Mesothelial cell of epicardium (in vitro differentiated cells): Measurements from ENCODE around the gene FOXE1. TPM values are rescaled to one million over a fixed set of nuclear protein-coding genes. Genes with fewer than 3 reads are reported as not detected.

Experiments used
- DNase-seq, 2 experiments: peaks; one replicate each; pipeline ENCODE4 v3.0.0; 2021; ENCODE audit warnings: low spot score in 2 of 2; ENCODE audit not compliant: unreplicated experiment in 2 of 2
- H3K27ac Mint-ChIP-seq: 2 replicates; pipeline ENCODE4 v1.8.0; 2021; ENCODE audit warnings: mixed read lengths
- H3K27me3 Mint-ChIP-seq: 2 replicates; pipeline ENCODE4 v1.8.0; 2021; ENCODE audit warnings: low read depth, mixed read lengths
- H3K36me3 Mint-ChIP-seq: 2 replicates; pipeline ENCODE4 v1.8.0; 2021; ENCODE audit warnings: mixed read lengths
- H3K4me1 Mint-ChIP-seq: 2 replicates; pipeline ENCODE4 v1.8.0; 2021; ENCODE audit warnings: mixed read lengths
- H3K4me3 Mint-ChIP-seq: 2 replicates; pipeline ENCODE4 v1.8.0; 2021; ENCODE audit warnings: mild to moderate bottlenecking, moderate library complexity, mixed read lengths
- H3K9me3 Mint-ChIP-seq: 2 replicates; pipeline ENCODE4 v1.8.0; 2021; ENCODE audit warnings: mixed read lengths
- CTCF ChIP-seq: fragments of 200-600 bp; sonication (generic); IDR thresholded peaks from one replicate; pipeline ENCODE4 v1.5.0; 2021; ENCODE audit warnings: antibody characterized with exemption; ENCODE audit not compliant: unreplicated experiment
- total RNA-seq: library from RNA; stranded (reverse); gene quantifications from 3 replicates; pipeline ENCODE4 v1.2.1, GENCODE V29; 2021

FOXE1 gene
- total RNA-seq, 1 donor from 2014 or later, result not detected

- peaks cover 13% of the 10 kb centered on the region for H3K9me3 Mint-ChIP-seq
- H3K36me3 Mint-ChIP-seq, result no peaks in the 10 kb centered on the region
- peaks cover 2% of the 10 kb centered on the region for H3K4me1 Mint-ChIP-seq
- H3K27me3 Mint-ChIP-seq, result peaks cover 58% of the 10 kb centered on the region
- no peak overlapping the region for H3K4me3 Mint-ChIP-seq
- TF ChIP-seq CTCF, result no peak
- no peak for DNase-seq
- H3K27ac Mint-ChIP-seq, result no peak overlapping the region
Observed at GRCh38 chr9:97880336-97880735, 27.3 kb downstream of the FOXE1 start.

DNA sequence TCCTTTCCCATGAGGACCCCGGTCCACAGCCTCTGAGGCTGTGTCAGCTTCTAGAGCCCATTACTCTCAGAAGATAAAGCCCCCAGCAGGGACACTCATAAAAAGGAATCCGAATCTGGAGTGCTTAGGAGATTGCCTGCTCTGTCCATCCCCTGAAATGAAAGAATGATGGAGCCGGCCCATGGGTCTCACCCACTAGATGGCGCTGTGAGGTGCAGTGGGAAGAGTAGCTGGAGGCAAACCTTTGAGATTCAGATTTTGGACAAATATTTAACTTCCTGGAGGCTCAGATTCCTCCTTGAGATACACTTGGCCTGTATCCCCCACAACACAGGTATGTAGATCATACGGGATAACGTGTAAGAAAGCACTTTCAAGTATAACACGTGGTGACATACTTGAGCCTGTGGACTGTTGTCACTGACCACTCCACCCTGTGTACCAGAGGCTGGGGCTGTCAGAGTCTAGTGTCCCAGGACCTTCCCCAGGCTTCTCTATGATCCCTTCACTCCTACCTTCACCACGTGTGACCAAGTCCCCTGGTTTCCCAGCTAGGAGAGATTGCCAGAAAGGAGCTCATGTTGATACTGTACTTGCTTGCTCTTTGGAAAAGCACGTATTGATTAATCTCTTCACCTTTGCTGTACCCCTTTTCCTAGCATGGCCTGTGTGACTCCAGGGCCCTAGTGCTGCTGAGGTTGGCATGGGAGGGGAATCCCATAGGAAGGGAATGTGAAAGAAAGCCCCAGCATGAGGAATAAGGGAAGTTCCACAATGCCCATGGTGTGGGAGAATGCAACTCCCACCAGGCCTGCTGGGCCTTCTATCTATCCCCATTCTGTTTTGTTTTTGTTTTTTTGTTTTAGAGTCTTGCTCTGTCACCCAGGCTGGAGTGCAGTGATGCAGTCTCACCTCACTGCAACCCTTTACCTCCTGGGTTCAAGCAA is 37.2 kb downstream of the FOXE1 start:
- DNase-seq, result no peak
- Mint-ChIP-seq H3K4me1 (no peaks in the 10 kb centered on the region), H3K27me3 (peaks cover 50% of the 10 kb centered on the region), H3K4me3 (no peak overlapping the region), H3K9me3 (peaks cover 13% of the 10 kb centered on the region), H3K36me3 (peaks cover 3% of the 10 kb centered on the region), H3K27ac (no peak overlapping the region)
- TF ChIP-seq CTCF, result peak; percentile 37

DNA sequence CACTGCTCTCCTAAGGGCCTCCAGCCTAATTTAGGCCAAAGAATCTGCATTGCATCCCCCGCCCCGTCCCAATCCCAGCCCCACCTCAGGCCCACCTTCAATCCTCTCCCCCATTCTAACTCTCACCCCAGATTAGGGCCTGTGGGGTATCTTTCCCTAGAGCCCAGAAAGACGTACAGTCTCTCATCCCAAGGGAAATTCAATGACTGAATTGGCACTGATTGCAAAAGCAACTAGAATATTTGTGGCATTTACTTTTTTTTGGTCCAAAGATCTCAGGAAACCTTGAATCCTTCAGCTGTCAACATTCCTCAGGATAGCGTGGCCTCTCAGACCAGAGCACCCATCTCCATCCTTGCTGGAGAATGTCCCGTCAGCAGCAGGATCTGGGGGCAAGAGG is 38.7 kb downstream of the FOXE1 start:
- no peak for DNase-seq
- Mint-ChIP-seq H3K27me3 (peaks cover 46% of the 10 kb centered on the region), H3K4me1 (no peaks in the 10 kb centered on the region), H3K27ac (no peak overlapping the region), H3K36me3 (peaks cover 3% of the 10 kb centered on the region), H3K4me3 (no peak overlapping the region), H3K9me3 (peaks cover 13% of the 10 kb centered on the region)
- no peak for TF ChIP-seq CTCF

GRCh38 chr9:97892421-97892820 is 39.4 kb downstream of the FOXE1 start:
- H3K27me3 Mint-ChIP-seq, result peaks cover 41% of the 10 kb centered on the region
- H3K4me1 Mint-ChIP-seq, result no peaks in the 10 kb centered on the region
- H3K36me3 Mint-ChIP-seq, result peaks cover 3% of the 10 kb centered on the region
- no peak overlapping the region for H3K27ac Mint-ChIP-seq
- no peak overlapping the region for H3K4me3 Mint-ChIP-seq
- H3K9me3 Mint-ChIP-seq, result peaks cover 13% of the 10 kb centered on the region
- no peak for DNase-seq
- no peak for TF ChIP-seq CTCF

GRCh38 chr9:97895211-97895610 is 42.2 kb downstream of the FOXE1 start:
- peaks cover 13% of the 10 kb centered on the region for H3K27me3 Mint-ChIP-seq
- H3K27ac Mint-ChIP-seq, result no peak overlapping the region
- H3K9me3 Mint-ChIP-seq, result peaks cover 13% of the 10 kb centered on the region
- no peak overlapping the region for H3K4me3 Mint-ChIP-seq
- H3K36me3 Mint-ChIP-seq, result peaks cover 3% of the 10 kb centered on the region
- no peak for TF ChIP-seq CTCF
- no peaks in the 10 kb centered on the region for H3K4me1 Mint-ChIP-seq
- no peak for DNase-seq
